Osteoblast (primary cell): ENCODE results near the gene HINFP. TPM values are rescaled to one million over a fixed set of nuclear protein-coding genes. Genes with fewer than 3 reads are reported as not detected.

Experiments used
- DNase-seq: peaks from one replicate; pipeline ENCODE4 v3.0.0; 2011; ENCODE audit warnings: low spot score, mixed read lengths; ENCODE audit not compliant: insufficient read length; ENCODE audit errors: missing footprints
- H2AFZ ChIP-seq: 2 replicates; pipeline ENCODE4 v1.6.0; 2011; ENCODE audit warnings: mild to moderate bottlenecking, low read length
- H3K27ac ChIP-seq: 2 replicates; pipeline ENCODE4 v1.5.1; 2011; ENCODE audit warnings: mild to moderate bottlenecking, low read depth, low read length, moderate library complexity
- H3K27me3 ChIP-seq: 2 replicates; pipeline ENCODE4 v1.6.0; 2012; ENCODE audit warnings: mild to moderate bottlenecking, control low read depth, inconsistent platforms, low read length, moderate library complexity; ENCODE audit not compliant: insufficient read depth
- H3K36me3 ChIP-seq: 2 replicates; pipeline ENCODE4 v1.5.1; 2011; ENCODE audit warnings: mild to moderate bottlenecking, low read length, control low read depth, moderate library complexity; ENCODE audit not compliant: insufficient read depth
- H3K4me1 ChIP-seq: 2 replicates; pipeline ENCODE4 v1.5.1; 2011; ENCODE audit warnings: mild to moderate bottlenecking, low read length, control low read depth, moderate library complexity; ENCODE audit not compliant: insufficient read depth
- H3K4me2 ChIP-seq: 2 replicates; pipeline ENCODE4 v1.6.0; 2011; ENCODE audit warnings: mild to moderate bottlenecking, low read length; ENCODE audit not compliant: insufficient read depth
- H3K4me3 ChIP-seq: fragments of 200-600 bp; sonication (generic); 3 replicates; pipeline ENCODE4 v1.5.1; 2012; ENCODE audit warnings: mild to moderate bottlenecking, low read length, inconsistent platforms; ENCODE audit not compliant: insufficient read depth
- H3K79me2 ChIP-seq: 2 replicates; pipeline ENCODE4 v1.6.0; 2012; ENCODE audit warnings: mild to moderate bottlenecking, low read length, control low read depth, inconsistent platforms; ENCODE audit not compliant: insufficient read depth
- H3K9me3 ChIP-seq: 2 replicates; pipeline ENCODE4 v1.5.1; 2011; ENCODE audit warnings: low read depth, low read length, control low read depth
- H4K20me1 ChIP-seq: 2 replicates; pipeline ENCODE4 v1.6.0; 2012; ENCODE audit warnings: mild to moderate bottlenecking, low read length, control low read depth; ENCODE audit not compliant: insufficient read depth
- CTCF ChIP-seq: IDR thresholded peaks from 2 replicates; pipeline ENCODE4 v1.5.1; 2011; ENCODE audit warnings: mild to moderate bottlenecking, low read depth, low read length, moderate library complexity; ENCODE audit errors: extremely low read depth
- total RNA-seq: library from RNA; depleted of rRNA; stranded (reverse); fragments of >200 nt; gene quantifications from 2 replicates; pipeline ENCODE4 v1.2.3, GENCODE V29; 2012

The HINFP gene
- total RNA-seq, 1 donor = 22.8 TPM

DNA sequence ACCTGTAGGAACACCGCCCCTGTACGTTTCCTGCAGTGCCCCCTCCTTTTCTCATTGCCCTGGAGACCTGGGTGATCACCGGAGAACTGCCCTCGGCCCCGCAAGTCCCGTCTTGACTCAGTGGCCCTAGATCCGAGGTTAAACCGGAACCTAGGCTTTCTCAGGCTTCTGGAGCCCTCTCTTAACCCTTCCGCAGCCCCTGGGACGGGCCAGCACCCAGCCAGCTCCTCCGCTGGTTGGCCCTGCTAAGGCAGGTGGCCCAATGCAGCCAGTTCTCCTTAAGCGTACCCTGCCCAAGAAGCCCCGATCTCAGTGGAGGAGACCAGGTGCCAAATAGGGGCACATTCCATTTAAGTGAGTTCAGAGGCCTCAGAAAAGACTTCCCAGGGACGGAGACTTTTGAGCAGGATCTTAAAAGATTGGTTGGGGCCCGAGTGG is 47.9 kb downstream of the HINFP start:
- Histone ChIP-seq H3K36me3 (peaks cover 3% of the 10 kb centered on the region), H3K79me2 (peaks cover 3% of the 10 kb centered on the region), H3K4me3 (peak overlapping the region; percentile 89), H4K20me1 (no peaks in the 10 kb centered on the region), H3K27ac (peak overlapping the region; percentile 79), H3K9me3 (no peaks in the 10 kb centered on the region), H2AFZ (peak overlapping the region; percentile 98), H3K4me1 (peaks cover 9% of the 10 kb centered on the region), H3K27me3 (no peaks in the 10 kb centered on the region), H3K4me2 (peak overlapping the region; percentile 94)
- peak; percentile 94 for DNase-seq
- no peak for TF ChIP-seq CTCF

DNA sequence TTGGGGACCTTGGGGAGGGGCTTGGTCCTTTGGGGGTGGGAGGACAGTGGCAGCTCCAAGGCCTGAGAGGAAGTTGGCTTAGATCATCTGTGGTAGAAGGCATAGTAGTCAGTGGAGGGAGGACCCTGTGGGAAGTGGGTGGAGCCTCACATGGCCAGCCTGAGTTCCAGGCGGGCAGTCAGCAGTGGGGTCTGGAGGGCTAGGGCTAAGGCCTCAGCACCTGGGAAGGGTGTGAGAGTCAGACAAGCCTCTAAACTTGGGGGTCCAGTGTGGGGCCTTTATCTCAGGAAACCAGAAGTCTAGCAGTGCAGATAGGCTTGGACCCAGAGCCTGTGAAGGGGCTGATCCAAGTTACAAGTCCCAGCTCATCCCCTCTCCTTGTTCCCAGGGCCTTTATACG is 51.1 kb downstream of the HINFP start:
- no peak overlapping the region for H2AFZ ChIP-seq
- no peak for TF ChIP-seq CTCF
- H3K79me2 ChIP-seq = peaks cover 3% of the 10 kb centered on the region
- H3K9me3 ChIP-seq = no peaks in the 10 kb centered on the region
- DNase-seq = peak; percentile 88
- no peak overlapping the region for H3K4me2 ChIP-seq
- H3K27ac ChIP-seq = no peak overlapping the region
- H3K4me3 ChIP-seq = no peak overlapping the region
- no peaks in the 10 kb centered on the region for H3K27me3 ChIP-seq
- peaks cover 4% of the 10 kb centered on the region for H4K20me1 ChIP-seq
- peaks cover 15% of the 10 kb centered on the region for H3K36me3 ChIP-seq
- peaks cover 5% of the 10 kb centered on the region for H3K4me1 ChIP-seq

GRCh38 chr11:119173453-119173852 is 52.1 kb downstream of the HINFP start:
- Histone ChIP-seq H4K20me1 (peaks cover 4% of the 10 kb centered on the region), H3K36me3 (peaks cover 21% of the 10 kb centered on the region), H3K4me1 (peaks cover 5% of the 10 kb centered on the region), H3K79me2 (peaks cover 3% of the 10 kb centered on the region), H3K27me3 (no peaks in the 10 kb centered on the region), H2AFZ (no peak overlapping the region), H3K27ac (no peak overlapping the region), H3K4me2 (no peak overlapping the region), H3K9me3 (no peaks in the 10 kb centered on the region), H3K4me3 (no peak overlapping the region)
- no peak for TF ChIP-seq CTCF
- DNase-seq = no peak

GRCh38 chr11:119175493-119176077 is 54.2 kb downstream of the HINFP start:
- no peak overlapping the region for H2AFZ ChIP-seq
- no peak overlapping the region for H3K27ac ChIP-seq
- DNase-seq = peak; percentile 93
- H3K4me1 ChIP-seq = no peaks in the 10 kb centered on the region
- no peak overlapping the region for H3K4me2 ChIP-seq
- peaks cover 4% of the 10 kb centered on the region for H4K20me1 ChIP-seq
- H3K4me3 ChIP-seq = no peak overlapping the region
- TF ChIP-seq CTCF = no peak
- no peaks in the 10 kb centered on the region for H3K9me3 ChIP-seq
- H3K79me2 ChIP-seq = no peaks in the 10 kb centered on the region
- H3K27me3 ChIP-seq = no peaks in the 10 kb centered on the region
- H3K36me3 ChIP-seq = peaks cover 26% of the 10 kb centered on the region
